Tibial nerve (tissue), 4 donors: Measurements from ENCODE around the gene CHIC2.

Experiments used
- CTCF ChIP-seq, 5 experiments: fragments of 200-600 bp in 3 of 5; fragments of 450-650 bp in 2 of 5; sonication (generic) in 3 of 5; IDR thresholded peaks; one replicate each; pipeline ENCODE4 v1.5.1; 2016 to 2019; ENCODE audit warnings: antibody characterized with exemption in 5 of 5, mild to moderate bottlenecking in 3 of 5, moderate library complexity in 2 of 5
- EP300 ChIP-seq, 2 donors: sonication (generic); formaldehyde crosslinking; IDR thresholded peaks; one replicate each; pipeline ENCODE4 v1.6.1; 2017; ENCODE audit warnings: antibody characterized with exemption in 2 of 2, mild to moderate bottlenecking in 1 of 2
- POLR2A ChIP-seq, 2 donors: fragments of 450-650 bp; IDR thresholded peaks; one replicate each; pipeline ENCODE4 v1.6.1; 2017; ENCODE audit warnings: antibody characterized with exemption in 2 of 2, mild to moderate bottlenecking in 2 of 2, moderate library complexity in 2 of 2

GRCh38 chr4:54065282-54066087 lies 1.1 kb upstream of the CHIC2 start:
- no peak for TF ChIP-seq CTCF (IDR thresholded peaks at IDR 0.05)
- TF ChIP-seq POLR2A (IDR thresholded peaks at IDR 0.05): no peak
- peak in 1 of 2 donors; percentile 41 for TF ChIP-seq EP300 (IDR thresholded peaks at IDR 0.05)
